Measurements from ENCODE around the gene EZH2.

The EZH2 gene

DNA sequence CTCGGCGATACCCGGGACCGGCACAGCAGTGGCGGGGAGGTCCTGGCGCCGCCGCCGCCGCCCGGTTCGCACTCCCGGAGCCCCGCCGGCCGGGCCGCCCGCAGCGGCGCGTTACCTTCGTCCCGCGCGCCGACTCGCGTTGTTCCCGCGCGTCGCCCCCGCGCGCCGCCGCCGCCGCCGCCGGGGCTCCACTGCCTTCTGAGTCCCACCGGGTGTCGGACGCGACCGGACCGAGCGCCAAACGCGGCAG lies at the start of gene EZH2:
Gene EZH2, minus strand, starts transcription at position 243 of the 250 bp plus-strand sequence. CDS start 36,993 bp downstream, outside the sequence.
- no peak for DNase-seq

DNA sequence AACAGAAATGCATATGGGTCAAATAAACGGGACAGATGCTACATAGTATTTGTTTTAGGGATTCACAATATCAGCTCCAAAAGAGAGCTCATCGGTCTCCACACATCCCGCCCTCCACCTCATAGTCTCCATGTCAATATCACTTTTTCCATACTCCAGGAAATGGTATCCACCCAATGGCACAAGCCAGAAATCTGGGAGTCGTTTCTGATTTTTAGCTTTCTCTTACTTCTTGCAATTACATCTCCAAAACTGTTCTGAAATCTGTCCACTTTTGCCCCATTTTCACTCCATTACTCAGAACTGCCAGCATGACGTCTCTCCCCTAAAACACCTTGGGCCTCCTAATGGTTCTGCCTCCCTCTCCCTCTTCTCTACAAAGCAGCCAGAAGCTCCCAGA lies 47.4 kb upstream of the EZH2 start:
- DNase-seq = no peak

DNA sequence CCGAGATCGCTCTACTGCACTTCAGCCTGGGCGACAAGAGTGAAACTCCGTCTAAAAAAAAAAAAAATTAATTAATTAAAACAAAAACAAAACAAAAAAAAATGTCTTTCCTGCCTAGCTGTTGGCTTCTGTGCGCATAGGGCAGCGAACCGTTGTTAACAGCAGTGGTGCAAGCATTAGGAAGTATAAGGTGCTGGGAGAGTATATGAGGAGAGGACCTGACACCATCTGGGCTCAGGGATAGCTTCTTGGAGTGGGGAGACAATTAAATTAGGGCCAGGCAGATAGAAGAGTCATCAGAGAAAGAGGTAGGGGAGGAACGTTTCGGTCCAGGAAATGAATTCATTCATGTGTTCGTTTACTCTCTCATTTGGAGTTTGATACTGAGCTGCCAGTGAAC lies 46.2 kb upstream of the EZH2 start:
- DNase-seq = no peak

DNA sequence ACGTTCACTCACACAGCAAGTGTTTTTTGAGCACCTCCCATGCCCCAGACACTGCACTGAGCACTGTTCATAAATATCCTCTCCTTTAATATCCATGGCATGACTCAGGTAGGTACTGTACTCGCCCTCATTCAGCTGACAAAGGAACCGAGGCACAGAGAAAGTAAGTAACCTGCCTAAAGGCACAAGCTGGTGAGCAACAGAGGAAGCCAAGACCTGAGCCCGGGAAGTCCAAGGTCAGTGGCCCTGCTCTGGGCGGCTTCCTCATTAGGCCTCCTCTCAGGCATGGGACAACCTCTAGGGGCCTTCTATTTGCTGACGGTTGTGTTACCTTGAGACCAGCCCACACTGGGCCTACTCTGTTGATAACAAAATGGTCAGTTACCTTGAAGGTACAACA lies 45.1 kb upstream of the EZH2 start:
- no peak for DNase-seq

DNA sequence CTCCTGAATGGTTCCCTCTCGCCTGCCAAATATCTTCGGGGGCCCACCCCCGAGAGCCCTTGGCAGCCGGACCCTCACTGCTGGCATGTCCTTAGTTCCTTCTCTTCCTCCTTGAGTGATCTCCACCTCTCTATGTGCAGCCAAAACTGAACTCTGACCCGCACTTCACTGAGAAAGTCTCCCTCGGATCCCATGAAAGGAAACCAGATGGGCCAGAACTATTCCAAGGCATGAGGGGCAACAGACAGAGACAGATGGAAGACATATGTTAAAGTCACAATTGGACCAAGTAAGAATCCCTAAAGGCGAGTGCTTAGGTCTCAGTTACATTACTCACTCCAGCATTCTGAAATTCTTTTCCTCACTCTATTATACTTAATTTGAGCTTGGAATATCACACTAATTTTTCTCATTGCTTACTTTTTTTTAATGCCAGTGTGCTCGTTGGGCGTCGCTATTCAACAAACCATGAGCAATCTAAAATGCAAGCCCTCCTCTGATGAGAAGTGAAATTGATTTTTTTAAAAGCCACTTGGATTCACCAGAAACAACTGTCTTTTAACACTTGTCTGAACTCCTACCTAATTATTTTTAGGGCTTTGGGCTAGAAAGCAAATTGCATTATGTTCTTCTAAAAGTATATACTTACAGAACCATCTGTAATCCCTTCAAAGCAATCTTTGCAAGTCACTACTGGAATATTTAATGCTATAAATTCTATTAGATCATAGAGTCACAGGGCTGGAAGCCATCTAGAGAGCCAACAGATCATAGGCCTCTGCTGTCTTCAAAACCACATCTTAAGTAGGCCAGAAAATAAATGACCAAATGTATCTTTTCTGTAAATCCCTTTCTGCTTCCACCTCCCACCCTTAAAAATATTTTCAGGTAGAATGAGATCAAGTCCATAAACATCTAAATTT lies 43.3 kb upstream of the EZH2 start:
- no peak for DNase-seq

DNA sequence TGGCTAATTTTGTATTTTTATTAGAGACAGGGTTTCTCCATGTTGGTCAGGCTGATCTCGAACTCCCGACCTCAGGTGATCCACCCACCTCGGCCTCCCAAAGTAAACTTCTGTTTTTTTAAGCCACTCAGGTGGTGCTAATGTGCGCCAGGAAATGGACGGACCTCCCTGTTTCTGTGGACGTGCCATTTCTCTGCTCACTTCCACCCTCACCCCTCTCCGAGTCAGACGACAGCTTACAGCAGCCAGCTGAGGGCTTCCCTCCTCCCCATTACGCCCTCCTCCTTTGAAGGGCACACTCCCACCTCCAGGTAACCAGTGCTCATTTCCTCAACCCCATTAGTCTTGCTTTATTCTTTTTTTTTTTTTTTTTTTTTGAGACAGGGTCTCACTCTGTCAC lies 41.7 kb upstream of the EZH2 start:
- DNase-seq = no peak

DNA sequence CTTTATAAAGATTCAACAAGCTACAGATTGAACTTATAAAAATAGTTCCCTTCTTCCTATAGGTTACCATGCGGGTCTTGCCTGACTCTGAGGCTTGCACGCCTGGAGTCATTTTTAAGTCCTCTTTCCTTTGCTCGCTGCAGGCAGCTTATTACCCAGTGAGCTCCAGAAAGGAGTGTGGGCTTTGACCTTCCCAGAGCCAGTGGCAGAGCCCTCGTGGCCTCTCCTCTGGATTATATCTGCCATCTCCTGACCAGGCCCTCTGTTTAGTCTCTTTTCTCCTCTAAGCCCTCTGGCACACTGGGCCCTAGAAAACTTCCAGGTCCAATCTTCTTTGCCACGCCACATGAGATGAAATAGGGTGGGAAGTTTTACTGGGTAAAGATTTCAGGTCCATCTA lies 39.9 kb upstream of the EZH2 start:
- no peak for DNase-seq

DNA sequence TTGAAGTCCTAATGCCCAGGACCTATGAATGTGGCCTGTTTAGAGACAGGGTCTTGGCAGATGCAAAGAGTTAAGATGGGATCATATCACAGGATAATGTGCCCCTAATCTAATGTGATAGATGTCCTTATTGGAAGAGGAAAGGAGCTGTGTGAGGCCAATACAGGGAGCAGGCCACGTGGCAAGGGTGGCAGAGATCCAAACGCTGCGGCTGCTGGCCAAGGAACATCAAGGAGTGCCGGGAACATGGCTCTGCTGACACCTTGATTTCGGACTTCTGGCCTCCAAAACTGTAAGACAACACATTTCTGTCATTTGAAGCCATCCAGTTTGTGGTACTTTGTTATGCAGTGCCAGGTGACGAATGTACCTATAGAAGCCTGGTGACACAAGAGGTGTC lies 37.7 kb upstream of the EZH2 start:
- DNase-seq = no peak

DNA sequence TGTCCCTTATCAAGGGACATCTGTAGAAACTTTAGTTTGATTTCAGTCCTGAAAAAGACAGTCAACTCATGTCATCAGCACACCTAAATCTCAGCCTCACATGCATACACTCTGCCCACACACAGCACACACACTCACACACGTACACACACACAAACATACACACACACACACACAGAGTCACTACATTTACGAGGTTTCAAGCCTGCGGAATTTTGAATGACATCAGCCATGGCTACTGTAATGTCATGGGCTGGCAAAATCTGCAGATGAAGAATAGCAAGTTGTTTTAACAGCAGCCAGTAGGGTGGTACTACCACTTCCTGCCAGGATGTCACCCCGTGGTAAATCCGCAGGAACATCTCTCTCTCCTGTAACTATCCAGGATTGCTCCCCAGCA lies 37.1 kb upstream of the EZH2 start:
- DNase-seq = no peak

DNA sequence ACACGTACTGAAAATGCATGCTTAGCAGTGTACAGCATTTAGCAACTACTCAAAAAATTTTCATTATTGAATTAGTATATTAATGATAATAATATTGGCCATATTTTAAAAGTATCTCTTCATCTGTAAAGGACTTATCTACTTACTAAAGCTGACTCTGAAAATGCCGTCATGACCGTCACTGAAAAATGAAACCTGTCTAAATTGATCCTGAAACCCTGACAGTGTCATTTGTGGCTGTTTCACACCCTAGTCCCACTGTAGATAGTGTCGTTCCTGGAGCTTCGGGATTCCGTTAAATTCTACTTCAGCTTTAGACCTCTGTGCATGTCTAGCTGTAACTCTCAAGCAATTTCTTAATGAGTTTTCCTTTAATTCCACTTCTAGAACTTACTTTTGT lies 35.8 kb upstream of the EZH2 start:
- DNase-seq = no peak

DNA sequence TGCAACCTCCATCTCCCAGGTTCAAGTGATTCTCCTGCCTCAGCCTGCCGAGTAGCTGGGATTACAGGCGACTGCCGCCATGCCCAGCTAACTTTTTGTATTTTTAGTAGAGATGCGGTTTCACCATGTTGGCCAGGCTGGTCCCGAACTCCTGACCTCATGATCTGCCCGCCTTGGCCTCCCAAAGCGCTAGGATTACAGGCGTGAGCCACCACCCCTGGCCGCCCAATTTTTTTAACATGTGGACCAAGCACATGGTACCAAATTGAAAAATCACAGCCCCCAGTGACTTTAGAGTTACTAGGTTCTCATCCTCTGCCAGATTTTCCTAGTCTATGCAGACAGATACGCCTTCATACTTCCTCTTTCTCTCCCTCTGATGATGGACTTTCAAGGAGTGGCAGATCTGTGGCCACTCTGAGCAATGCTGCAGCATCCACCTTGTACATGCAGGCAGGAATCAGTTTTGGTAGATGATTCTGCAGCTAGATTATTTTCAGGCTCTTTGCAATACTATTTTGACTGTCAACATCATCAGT lies 34.0 kb upstream of the EZH2 start:
- no peak for DNase-seq

DNA sequence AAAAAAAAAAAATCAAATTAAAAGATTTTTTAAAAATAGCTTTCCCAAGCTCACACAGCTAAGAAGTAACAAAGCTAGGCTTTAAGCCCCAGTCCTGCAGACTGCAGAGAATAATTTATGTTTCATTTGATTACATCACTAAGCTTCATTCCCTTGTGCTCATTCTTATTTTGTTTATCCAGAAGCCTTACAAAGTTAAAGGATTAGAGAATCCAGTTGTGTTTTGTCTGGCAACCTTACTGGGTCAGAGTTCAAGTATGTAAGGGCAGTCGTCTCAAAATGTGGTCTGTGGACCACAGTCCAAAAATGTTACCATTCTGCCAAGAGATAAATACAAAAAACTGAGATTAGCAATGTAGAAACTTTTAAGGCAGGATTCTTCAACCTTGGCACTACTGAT lies 32.1 kb upstream of the EZH2 start:
- no peak for DNase-seq

DNA sequence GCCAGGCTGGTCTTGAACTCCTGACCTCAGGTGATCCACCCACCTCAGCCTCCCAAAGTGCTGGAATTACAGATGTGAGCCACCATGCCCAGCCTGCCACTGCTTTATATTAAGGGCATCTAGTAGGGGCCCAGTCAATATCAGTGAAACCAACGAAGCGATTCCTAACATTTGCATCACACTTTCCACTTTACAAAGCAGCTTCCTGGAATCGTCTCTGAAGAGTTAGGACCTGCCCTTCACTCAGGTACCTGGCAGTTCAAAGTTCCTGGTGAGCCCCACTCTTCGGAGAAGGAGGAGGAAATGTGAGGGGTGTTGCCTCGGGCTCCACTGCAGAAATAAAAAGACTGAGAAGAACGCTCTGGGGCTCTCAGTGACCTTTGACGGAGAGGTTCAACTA lies 31.1 kb upstream of the EZH2 start:
- DNase-seq = no peak

DNA sequence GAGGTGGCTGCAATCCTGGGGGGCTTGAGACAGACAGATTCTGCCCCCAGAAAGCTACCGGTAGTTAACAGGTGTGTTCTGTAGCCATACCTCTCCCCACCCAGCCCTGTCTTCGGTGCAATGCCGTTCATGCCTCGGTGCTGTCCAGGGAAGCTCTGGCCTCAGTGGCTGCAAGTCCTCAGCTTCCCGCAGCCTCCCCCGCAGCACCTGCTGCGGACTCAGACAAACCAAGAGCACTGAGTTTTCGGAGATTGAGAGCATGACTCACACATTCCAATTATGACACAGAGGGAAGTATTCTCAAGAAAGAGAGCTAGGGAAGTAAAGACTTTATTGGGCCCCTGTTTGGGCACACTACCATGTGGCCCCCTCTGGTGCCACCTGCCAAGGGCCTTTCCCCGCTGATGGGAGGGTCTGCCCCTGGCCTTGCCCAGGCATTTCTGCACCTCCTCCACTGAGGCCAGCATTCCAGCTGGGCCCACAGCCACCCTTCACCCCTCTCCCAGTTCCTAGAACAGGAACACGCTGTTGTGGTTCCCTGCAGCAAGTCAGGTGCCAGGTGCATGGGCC lies 30.2 kb upstream of the EZH2 start:
- DNase-seq = no peak

DNA sequence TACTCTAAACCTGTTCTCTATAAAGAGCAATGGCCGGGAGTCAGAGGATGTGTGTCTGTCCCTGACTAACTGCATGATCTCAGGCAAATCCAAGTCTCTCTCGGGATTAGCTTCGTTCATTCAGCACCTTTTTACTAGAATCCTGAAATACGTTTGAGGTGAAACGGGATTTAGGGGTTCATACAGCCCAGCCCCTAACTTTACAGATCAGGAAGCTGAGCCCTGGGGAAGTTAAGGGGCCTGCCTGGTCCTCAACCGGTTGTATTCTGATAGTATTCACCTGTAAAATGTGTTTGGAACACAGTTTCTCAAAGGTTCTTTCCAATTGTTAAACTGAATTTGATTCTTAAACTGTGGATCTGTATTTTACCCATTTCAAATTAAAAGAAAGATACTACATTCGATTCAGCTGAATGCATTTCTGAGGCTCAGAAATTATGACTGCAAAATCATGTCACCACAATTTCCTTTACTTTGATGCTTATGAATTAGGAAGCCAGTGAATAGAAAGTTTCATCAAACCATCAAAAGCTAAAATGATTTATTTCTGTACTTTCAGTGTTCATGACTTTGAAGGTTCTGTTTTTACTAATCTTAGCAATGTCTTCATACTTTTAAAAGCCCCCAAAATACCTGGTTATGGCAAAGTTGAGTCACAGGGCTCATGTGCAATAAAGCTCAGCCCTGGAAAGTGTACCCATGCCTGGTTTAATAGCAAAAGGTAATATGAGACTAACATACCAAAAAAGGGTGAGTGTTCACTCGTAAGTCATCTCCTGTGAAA lies 28.9 kb upstream of the EZH2 start:
- DNase-seq = no peak

DNA sequence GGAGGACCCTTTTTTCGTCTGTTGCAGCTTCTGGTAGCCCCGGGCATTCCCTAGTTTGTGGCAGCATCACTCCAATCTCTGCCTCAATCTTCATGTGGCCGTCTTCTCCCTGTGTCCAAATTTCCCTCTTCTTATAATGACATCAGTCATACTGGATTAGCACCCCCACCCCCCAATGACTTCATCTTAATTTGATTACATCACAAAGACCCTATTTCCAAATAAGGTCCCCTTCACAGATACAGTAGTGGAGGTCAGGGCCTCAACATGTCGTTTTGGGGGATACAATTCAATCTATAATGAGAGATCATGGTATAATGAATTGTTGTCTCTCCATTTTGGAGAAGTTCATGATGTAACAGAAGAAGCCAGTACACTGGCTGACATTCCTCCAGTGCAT lies 28.1 kb upstream of the EZH2 start:
- no peak for DNase-seq

DNA sequence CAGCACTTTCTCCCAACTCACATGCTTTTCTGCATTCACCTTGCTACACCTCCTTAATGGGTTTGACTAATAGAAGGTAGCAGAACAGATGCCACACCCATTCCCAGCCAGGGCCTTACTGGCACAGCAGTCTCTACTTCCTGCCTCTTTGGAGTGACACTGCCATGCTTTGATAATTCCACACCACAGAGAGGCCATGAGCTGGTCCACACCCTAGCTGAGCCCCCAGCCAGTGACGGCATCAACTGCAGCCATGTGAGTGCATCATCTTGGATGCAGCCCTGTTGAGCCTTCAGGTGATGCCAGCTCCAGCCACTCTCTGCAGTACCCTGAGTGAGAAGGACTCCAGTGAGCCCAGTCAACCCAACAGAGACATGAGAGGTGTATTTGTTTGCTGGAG lies 27.5 kb upstream of the EZH2 start:
- DNase-seq = no peak

DNA sequence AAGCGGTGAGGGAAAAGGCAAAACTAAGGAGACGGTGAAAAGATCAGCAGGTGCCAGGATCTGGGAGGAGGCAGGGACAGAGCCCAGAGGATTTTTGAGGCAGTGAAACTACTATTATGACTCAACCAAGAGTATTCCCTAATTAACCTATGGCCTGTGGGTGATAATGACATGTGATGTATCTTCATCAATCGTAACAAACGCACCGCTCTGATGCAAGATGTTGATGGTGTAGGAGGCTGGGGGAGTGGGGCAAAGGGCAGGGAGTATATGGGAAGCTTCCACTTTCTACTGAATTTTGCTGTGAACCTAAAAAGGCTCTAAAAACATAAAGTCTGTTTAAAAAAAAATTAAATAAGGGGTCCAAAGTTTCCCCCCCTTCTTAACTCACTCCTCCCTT lies 25.5 kb upstream of the EZH2 start:
- no peak for DNase-seq

DNA sequence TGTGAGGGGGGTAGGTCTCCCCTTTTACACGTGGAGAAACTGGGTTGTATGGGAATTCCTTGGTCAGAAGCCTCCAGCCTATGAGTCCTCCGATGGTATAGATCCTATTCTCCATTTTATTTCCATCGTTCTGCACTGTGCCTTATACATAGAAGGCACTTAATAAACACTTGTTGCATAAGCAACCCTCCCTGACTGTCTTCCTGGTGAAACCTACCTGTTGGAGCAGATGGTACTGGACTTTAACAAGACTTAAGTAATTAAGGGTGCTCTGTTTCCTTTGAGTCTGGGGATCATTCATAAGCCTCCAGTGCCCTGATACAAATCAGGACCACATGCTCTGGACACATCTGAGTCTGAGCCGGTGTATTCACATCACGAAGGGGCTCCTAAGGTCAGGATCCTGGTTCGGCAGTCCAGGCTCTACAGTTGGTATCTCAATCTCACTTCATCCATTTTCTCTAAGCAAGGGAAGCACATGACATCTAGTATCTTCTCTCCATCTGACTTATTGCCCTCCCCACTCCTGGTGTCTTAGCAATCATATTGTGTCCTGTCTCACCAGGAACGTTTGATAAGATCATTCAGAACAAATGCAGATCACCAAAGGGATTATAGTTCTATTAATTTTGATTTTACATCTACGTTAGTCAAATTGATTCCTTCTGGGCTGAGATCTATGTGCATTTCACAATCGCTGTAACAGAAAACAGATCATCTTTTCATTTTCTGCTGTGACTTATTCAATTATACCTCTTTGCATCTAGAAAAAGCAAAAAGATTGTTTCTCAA lies 22.8 kb upstream of the EZH2 start:
- DNase-seq = no peak

DNA sequence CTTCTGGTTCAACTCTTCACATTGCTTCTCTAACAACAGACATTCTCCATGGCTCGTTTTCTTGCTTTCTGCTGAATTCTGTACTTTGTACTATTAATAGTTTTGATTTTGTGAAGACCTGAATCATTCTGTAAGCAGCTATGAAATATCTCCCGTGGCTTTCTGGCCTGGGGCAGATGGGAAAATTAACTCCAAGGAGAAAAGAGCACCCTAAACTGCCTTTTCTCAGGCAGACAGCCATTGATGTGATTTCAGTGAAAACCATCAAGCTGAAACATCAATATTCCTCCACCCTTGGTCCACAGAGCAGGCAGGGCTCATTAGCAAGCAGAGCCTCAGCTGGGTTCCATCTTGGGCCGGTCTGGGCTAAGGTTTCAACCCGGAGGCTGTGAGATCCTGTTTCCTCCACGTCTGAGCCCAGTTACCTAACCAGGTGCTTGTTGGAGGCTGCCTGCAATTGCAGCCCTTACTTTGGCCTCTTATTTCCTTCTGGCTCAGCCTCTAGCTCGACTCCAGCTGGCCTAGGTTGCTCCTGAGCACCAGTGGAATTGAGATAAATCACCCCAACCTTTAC lies 21.1 kb upstream of the EZH2 start:
- DNase-seq = no peak

DNA sequence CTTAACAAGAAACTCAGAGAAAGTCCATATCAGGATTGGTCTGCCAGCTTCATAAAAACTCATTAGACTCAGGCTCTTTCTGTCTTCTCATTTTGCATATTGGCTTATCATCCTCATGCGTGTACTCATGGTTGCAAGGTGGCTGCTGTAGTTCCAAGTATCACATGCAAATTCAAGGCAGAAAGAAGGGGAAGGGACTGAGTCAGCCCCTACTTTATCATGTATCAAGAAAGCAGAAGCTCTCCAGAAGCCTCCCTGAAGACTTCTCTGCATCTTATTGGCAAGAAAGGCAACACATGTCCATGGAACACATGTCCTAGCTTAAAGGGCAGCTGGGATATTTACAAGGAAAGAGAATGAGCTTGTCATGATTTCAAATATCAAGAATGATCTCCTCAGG lies 19.4 kb upstream of the EZH2 start:
- no peak for DNase-seq

DNA sequence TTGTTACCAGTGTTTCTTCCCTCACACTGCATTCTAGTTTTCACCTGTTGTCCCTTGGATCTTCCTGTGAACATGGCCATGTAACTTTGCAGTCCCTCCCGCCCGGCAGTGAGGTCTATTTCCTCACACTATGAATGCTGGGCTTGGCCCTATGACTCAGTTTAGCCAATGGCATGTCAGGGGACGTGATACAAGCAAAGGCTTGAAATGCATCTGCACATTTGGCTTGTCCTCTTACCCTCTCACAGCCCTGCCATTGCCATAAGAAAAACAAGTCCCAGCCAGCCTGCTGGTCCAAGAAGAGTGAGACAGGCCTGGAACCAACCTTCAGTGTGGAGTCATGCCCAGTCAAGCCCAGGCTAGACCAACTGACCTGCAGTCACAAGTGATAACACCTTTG lies 17.1 kb upstream of the EZH2 start:
- no peak for DNase-seq

Data from NCI-H1694 (cell line).